Measurements from ENCODE around the gene SETD1B. TPM values are rescaled to one million over a fixed set of nuclear protein-coding genes. Genes with fewer than 3 reads are reported as not detected.

Gene SETD1B
- total RNA-seq, 1 donor from 2014 or later, result 2.4 TPM

Small RNA genes lying within 50 kb of the gene (small RNA-seq; reads per million reads assigned to genes)
- gene AC069503.3, result not detected

Other genes with a start within 250 kb of the SETD1B start
- 99.5 TPM for gene KDM2B, start 223.0 kb upstream of the SETD1B start, total RNA-seq
- gene ORAI1, start 177.5 kb upstream of the SETD1B start, total RNA-seq, result 1.6 TPM
- 3.3 TPM for gene MORN3, start 134.4 kb upstream of the SETD1B start, total RNA-seq
- 8.6 TPM for gene TMEM120B, start 91.3 kb upstream of the SETD1B start, total RNA-seq
- gene RHOF, start 10.3 kb upstream of the SETD1B start, total RNA-seq, result 13.0 TPM
- gene HPD, start 54.9 kb downstream of the SETD1B start, total RNA-seq, result not detected
- gene PSMD9, start 84.8 kb downstream of the SETD1B start, total RNA-seq, result 12.6 TPM
- 6.1 TPM for gene CFAP251, start 114.6 kb downstream of the SETD1B start, total RNA-seq
- 88.0 TPM for gene BCL7A, start 217.9 kb downstream of the SETD1B start, total RNA-seq

Data from frontal cortex (tissue), 1 donor.